ENCODE results near the gene FAM83B. TPM values are rescaled to one million over a fixed set of nuclear protein-coding genes. Genes with fewer than 3 reads are reported as not detected.

Gene FAM83B
- total and polyA plus RNA-seq, 2 donors (not counting 3 experiments of a cell fraction or from before 2014, with no cell fraction given): not detected

- Histone ChIP-seq H3K4me3 (replicated peaks in 1 of 3; ENCODE audit: insufficient read depth in 1 of 3, low read depth in 1 of 3, low read length in 3 of 3) (no peak overlapping the region), H3K9ac (replicated peaks; ENCODE audit: extremely low read depth, insufficient read depth, low read length) (no peak overlapping the region), H3K4me1 (ENCODE audit: control insufficient read depth, extremely low read depth, insufficient read depth, low read length) (no peaks in the 10 kb centered on the region), H3K27ac (ENCODE audit: insufficient read depth, low read depth, low read length) (no peak overlapping the region), H3K79me2 (ENCODE audit: control insufficient read depth, insufficient read depth, low read length) (no peaks in the 10 kb centered on the region), H4K20me1 (replicated peaks; ENCODE audit: control insufficient read depth, extremely low read depth, insufficient read depth, low read length) (no peaks in the 10 kb centered on the region), H3K27me3 (ENCODE audit: control insufficient read depth in 2 of 2, insufficient read depth in 2 of 2, low read length in 2 of 2) (no peaks in the 10 kb centered on the region), H3K9me1 (replicated peaks; ENCODE audit: control insufficient read depth, extremely low read depth, insufficient read depth, low read length) (no peaks in the 10 kb centered on the region), H3K4me2 (ENCODE audit: insufficient read depth, low read length) (no peak overlapping the region), H2AFZ (ENCODE audit: low read depth, low read length) (no peak overlapping the region), H3K9me3 (replicated peaks; ENCODE audit: control insufficient read depth, insufficient read depth, low read length) (no peaks in the 10 kb centered on the region), H3K36me3 (ENCODE audit: control insufficient read depth in 2 of 2, extremely low read depth in 1 of 2, insufficient read depth in 2 of 2, low read length in 2 of 2) (no peaks in the 10 kb centered on the region)
- TF ChIP-seq POLR2A (IDR thresholded peaks at IDR 0.05; ENCODE audit: low read depth, low read length): no peak
- no peak for TF ChIP-seq CTCF (IDR thresholded peaks at IDR 0.05; ENCODE audit: extremely low read depth in 1 of 2, insufficient read depth in 1 of 2, low read depth in 1 of 2, low read length in 2 of 2)
- no peak for TF ChIP-seq POLR2AphosphoS5 (IDR thresholded peaks at IDR 0.05; ENCODE audit: insufficient read depth, low read depth, low read length)
- no peak for TF ChIP-seq EZH2 (IDR thresholded peaks at IDR 0.05; ENCODE audit: borderline replicate concordance, low read depth, low read length, severe bottlenecking)
- no peak for TF ChIP-seq MYC (IDR thresholded peaks at IDR 0.05; ENCODE audit: low read depth, low read length)
- TF ChIP-seq FOS (IDR thresholded peaks at IDR 0.05; ENCODE audit: borderline replicate concordance, insufficient read depth, low read length): no peak
- TF ChIP-seq MAX (IDR thresholded peaks at IDR 0.05; ENCODE audit: insufficient read depth, insufficient read length): no peak
- TF ChIP-seq GATA2 (IDR thresholded peaks at IDR 0.05; ENCODE audit: insufficient read depth, insufficient read length, low read depth, low read length): no peak
- TF ChIP-seq JUN (IDR thresholded peaks at IDR 0.05; ENCODE audit: borderline replicate concordance, insufficient read depth, insufficient read length, low read depth): no peak
- intact Hi-C loops (cut with micrococcal nuclease) (no loop called here), dilution Hi-C loops (cut with MboI; ENCODE audit: extremely low pct_ligation_motif_present, low sequenced_read_pairs) (no loop called here)
- ChIA-PET POLR2A (no interaction called here), CTCF (no interaction called here)
- FAIRE-seq (no peak), DNase-seq (ENCODE audit: low read depth, low spot score) (no peak)
- no TSS peak for BruUV-seq (replicated peaks)
Observed at GRCh38 chr6:54988576-54988975, 142.0 kb downstream of the FAM83B start.

Measured in endothelial cell of umbilical vein (primary cell).